Measurements from ENCODE around the gene EHF. TPM values are rescaled to one million over a fixed set of nuclear protein-coding genes. Genes with fewer than 3 reads are reported as not detected.

Gene EHF
- total and polyA plus RNA-seq, 9 of the 15 experiments (the other 6 are each of a cell fraction or from before 2014, with no cell fraction given), result 0.04 to 0.54 (median 0.37) TPM

GRCh38 chr11:34600339-34601084 lies 20.4 kb upstream of the EHF start (continued):
- TF ChIP-seq PRMT5 (CRISPR knock-in tag; IDR thresholded peaks at IDR 0.05) (no peak), PHF20 (IDR thresholded peaks at IDR 0.05; ENCODE audit: partially characterized antibody) (no peak), BRF1 (IDR thresholded peaks at IDR 0.05; ENCODE audit: borderline replicate concordance, extremely low read depth, insufficient read length) (no peak), TCF3 (CRISPR knock-in tag; IDR thresholded peaks at IDR 0.05) (peak; percentile 66), GTF2B (IDR thresholded peaks at IDR 0.05; ENCODE audit: extremely low read depth, insufficient read length) (no peak), ZNF175 (CRISPR knock-in tag; IDR thresholded peaks at IDR 0.05; ENCODE audit: low read depth) (peak; percentile 85), ZNF57 (CRISPR knock-in tag; IDR thresholded peaks at IDR 0.05) (no peak), KDM4B (IDR thresholded peaks at IDR 0.05; ENCODE audit: borderline replicate concordance in 2 of 2, low read depth in 1 of 2) (no peak), USF1 (CRISPR knock-in tag; IDR thresholded peaks at IDR 0.05) (no peak), XRCC5 (IDR thresholded peaks at IDR 0.05; ENCODE audit: low read depth, low read length) (0 out of 2 replicates have a peak, but pooled peaks have one; percentile 37), ZNF507 (tag; conservative IDR thresholded peaks at IDR 0.05) (no peak), ESRRA (IDR thresholded peaks at IDR 0.05; ENCODE audit: borderline replicate concordance, low read depth) (peak; percentile 62; the same call in 1 of the 2 replicates), ZKSCAN8 (CRISPR knock-in tag; IDR thresholded peaks at IDR 0.05) (no peak), HDAC6 (IDR thresholded peaks at IDR 0.05; ENCODE audit: low read depth, low read length) (no peak), MLLT1 (IDR thresholded peaks at IDR 0.05) (no peak), CHD1 (IDR thresholded peaks at IDR 0.05; ENCODE audit: low read length) (no peak), BRD9 (IDR thresholded peaks at IDR 0.05; ENCODE audit: low read depth, partially characterized antibody) (no peak), CXXC5 (CRISPR knock-in tag; IDR thresholded peaks at IDR 0.05) (peak; percentile 53), ELF4 (CRISPR knock-in tag; IDR thresholded peaks at IDR 0.05) (no peak), SMARCA4 (IDR thresholded peaks at IDR 0.05) (peak; percentile 85), POLR2AphosphoS2 (IDR thresholded peaks at IDR 0.05; ENCODE audit: low read length) (no peak), PHB (CRISPR knock-in tag; IDR thresholded peaks at IDR 0.05) (no peak), DIDO1 (tag; IDR thresholded peaks at IDR 0.05; ENCODE audit: low read depth) (peak; percentile 45; the same call in 1 of the 2 replicates), THRA (IDR thresholded peaks at IDR 0.05) (no peak), ZNF436 (CRISPR knock-in tag; IDR thresholded peaks at IDR 0.05) (no peak)
- TF ChIP-seq, protein P1, sequence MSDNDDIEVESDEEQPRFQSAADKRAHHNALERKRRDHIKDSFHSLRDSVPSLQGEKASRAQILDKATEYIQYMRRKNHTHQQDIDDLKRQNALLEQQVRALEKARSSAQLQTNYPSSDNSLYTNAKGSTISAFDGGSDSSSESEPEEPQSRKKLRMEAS (CRISPR knock-in tag; IDR thresholded peaks at IDR 0.05), result no peak

Measured in K562 (cell line).